HUES6 (cell line): ENCODE data around the gene ZRANB3.
"Not testable (repeated sequence)": the region's sequence is repeated elsewhere in the genome, so short reads cannot be mapped to it uniquely, and the experiment has no call there.

Experiments
- H3K27ac ChIP-seq: 2 replicates; pipeline ENCODE4 v1.7.0; 2013; ENCODE audit warnings: low read depth, mild to moderate bottlenecking, low read length, inconsistent platforms
- H3K27me3 ChIP-seq: 2 replicates; pipeline ENCODE4 v1.6.1; 2013; ENCODE audit warnings: low read length; ENCODE audit not compliant: control insufficient read depth, insufficient read depth
- H3K36me3 ChIP-seq: 2 replicates; pipeline ENCODE4 v1.6.1; 2013; ENCODE audit warnings: low read length; ENCODE audit not compliant: control insufficient read depth, insufficient read depth
- H3K4me1 ChIP-seq: 2 replicates; pipeline ENCODE4 v1.6.1; 2013; ENCODE audit warnings: low read length; ENCODE audit not compliant: control insufficient read depth, insufficient read depth
- H3K4me3 ChIP-seq: 2 replicates; pipeline ENCODE4 v1.5.1; 2013; ENCODE audit warnings: low read depth, low read length
- H3K9ac ChIP-seq: one replicate; pipeline ENCODE4 v1.6.1; 2013; ENCODE audit warnings: mild to moderate bottlenecking, low read length
- H3K9me3 ChIP-seq: 2 replicates; pipeline ENCODE4 v1.6.1; 2013; ENCODE audit warnings: low read depth, low read length; ENCODE audit not compliant: control insufficient read depth, insufficient read depth

The ZRANB3 gene

GRCh38 chr2:135435155-135435554, 95.9 kb downstream of the ZRANB3 start:
- not testable (repeated sequence) for H3K27ac ChIP-seq, H3K36me3 ChIP-seq

GRCh38 chr2:135424849-135425248, 106.2 kb downstream of the ZRANB3 start:
- Histone ChIP-seq H3K4me3 (no peak overlapping the region), H3K36me3 (no peaks in the 10 kb centered on the region), H3K4me1 (no peaks in the 10 kb centered on the region), H3K27me3 (no peaks in the 10 kb centered on the region), H3K9me3 (no peaks in the 10 kb centered on the region), H3K9ac (no peak overlapping the region), H3K27ac (no peak overlapping the region)

More at GRCh38 chr2:135435155-135435554, 95.9 kb downstream of the ZRANB3 start:
- not testable (repeated sequence) for H3K9ac ChIP-seq, H3K9me3 ChIP-seq, H3K27me3 ChIP-seq, H3K4me3 ChIP-seq, H3K4me1 ChIP-seq

GRCh38 chr2:135422898-135423297, 108.1 kb downstream of the ZRANB3 start:
- Histone ChIP-seq H3K9me3 (no peaks in the 10 kb centered on the region), H3K4me1 (no peaks in the 10 kb centered on the region), H3K27me3 (no peaks in the 10 kb centered on the region), H3K36me3 (no peaks in the 10 kb centered on the region), H3K9ac (no peak overlapping the region), H3K4me3 (no peak overlapping the region), H3K27ac (no peak overlapping the region)

- Histone ChIP-seq H3K27ac (no peak overlapping the region), H3K27me3 (no peaks in the 10 kb centered on the region), H3K4me3 (no peak overlapping the region), H3K4me1 (no peaks in the 10 kb centered on the region), H3K9ac (no peak overlapping the region), H3K36me3 (no peaks in the 10 kb centered on the region), H3K9me3 (peaks cover 4% of the 10 kb centered on the region; the same call in 1 of the 2 replicates)
Observed at GRCh38 chr2:135411646-135412045, 119.4 kb downstream of the ZRANB3 start.

GRCh38 chr2:135409436-135409835, 121.6 kb downstream of the ZRANB3 start:
- H3K9me3 ChIP-seq, result peaks cover 4% of the 10 kb centered on the region; the same call in 1 of the 2 replicates
- H3K4me1 ChIP-seq, result no peaks in the 10 kb centered on the region
- H3K36me3 ChIP-seq, result no peaks in the 10 kb centered on the region
- no peak overlapping the region for H3K27ac ChIP-seq
- H3K9ac ChIP-seq, result no peak overlapping the region
- no peaks in the 10 kb centered on the region for H3K27me3 ChIP-seq
- H3K4me3 ChIP-seq, result no peak overlapping the region

GRCh38 chr2:135396259-135396658, 134.8 kb downstream of the ZRANB3 start:
- not testable (repeated sequence) for H3K27ac ChIP-seq, H3K4me3 ChIP-seq, H3K27me3 ChIP-seq, H3K9ac ChIP-seq, H3K9me3 ChIP-seq, H3K4me1 ChIP-seq, H3K36me3 ChIP-seq

- no peaks in the 10 kb centered on the region for H3K4me1 ChIP-seq
- no peak overlapping the region for H3K27ac ChIP-seq
- H3K4me3 ChIP-seq, result no peak overlapping the region
- no peaks in the 10 kb centered on the region for H3K27me3 ChIP-seq
- H3K9ac ChIP-seq, result no peak overlapping the region
- peaks cover 4% of the 10 kb centered on the region; the same call in 1 of the 2 replicates for H3K36me3 ChIP-seq
- H3K9me3 ChIP-seq, result peaks cover under 1% of the 10 kb centered on the region; the same call in 1 of the 2 replicates
Observed at GRCh38 chr2:135386993-135387392, 144.0 kb downstream of the ZRANB3 start.

GRCh38 chr2:135378591-135378990, 152.4 kb downstream of the ZRANB3 start:
- H3K4me1 ChIP-seq, result peaks cover 4% of the 10 kb centered on the region; the same call in 1 of the 2 replicates
- H3K9ac ChIP-seq, result no peak overlapping the region
- H3K36me3 ChIP-seq, result no peaks in the 10 kb centered on the region; the same call in 1 of the 2 replicates
- no peaks in the 10 kb centered on the region for H3K27me3 ChIP-seq
- peaks cover 16% of the 10 kb centered on the region for H3K9me3 ChIP-seq
- H3K4me3 ChIP-seq, result no peak overlapping the region
- no peak overlapping the region for H3K27ac ChIP-seq

GRCh38 chr2:135373702-135374101, 157.3 kb downstream of the ZRANB3 start:
- no peak overlapping the region for H3K4me3 ChIP-seq
- H3K27ac ChIP-seq, result no peak overlapping the region
- H3K36me3 ChIP-seq, result no peaks in the 10 kb centered on the region

GRCh38 chr2:135349941-135350340, 181.1 kb downstream of the ZRANB3 start:
- no peaks in the 10 kb centered on the region for H3K27me3 ChIP-seq
- no peaks in the 10 kb centered on the region for H3K4me1 ChIP-seq
- H3K27ac ChIP-seq, result no peak overlapping the region
- no peaks in the 10 kb centered on the region for H3K36me3 ChIP-seq
- 0 out of 2 replicates have a peak, but pooled peaks cover 3% of the 10 kb centered on the region for H3K9me3 ChIP-seq
- H3K4me3 ChIP-seq, result no peak overlapping the region
- H3K9ac ChIP-seq, result no peak overlapping the region

More at GRCh38 chr2:135373702-135374101, 157.3 kb downstream of the ZRANB3 start:
- peaks cover 4% of the 10 kb centered on the region; the same call in 1 of the 2 replicates for H3K4me1 ChIP-seq
- H3K9me3 ChIP-seq, result peaks cover 3% of the 10 kb centered on the region; the same call in 1 of the 2 replicates
- H3K9ac ChIP-seq, result no peak overlapping the region
- H3K27me3 ChIP-seq, result no peaks in the 10 kb centered on the region

- not testable (repeated sequence) for H3K4me3 ChIP-seq, H3K9me3 ChIP-seq, H3K27me3 ChIP-seq, H3K36me3 ChIP-seq, H3K9ac ChIP-seq, H3K27ac ChIP-seq, H3K4me1 ChIP-seq
Observed at GRCh38 chr2:135348096-135348704, 182.8 kb downstream of the ZRANB3 start.
